AG20443 (cell line): ENCODE data around the gene SETDB2.
"Not testable (repeated sequence)": the region's sequence is repeated elsewhere in the genome, so short reads cannot be mapped to it uniquely, and the experiment has no call there.

Source experiments
- DNase-seq: peaks from one replicate; pipeline ENCODE4 v3.0.0; 2012; ENCODE audit warnings: low spot score, mixed read lengths

The SETDB2 gene

DNA sequence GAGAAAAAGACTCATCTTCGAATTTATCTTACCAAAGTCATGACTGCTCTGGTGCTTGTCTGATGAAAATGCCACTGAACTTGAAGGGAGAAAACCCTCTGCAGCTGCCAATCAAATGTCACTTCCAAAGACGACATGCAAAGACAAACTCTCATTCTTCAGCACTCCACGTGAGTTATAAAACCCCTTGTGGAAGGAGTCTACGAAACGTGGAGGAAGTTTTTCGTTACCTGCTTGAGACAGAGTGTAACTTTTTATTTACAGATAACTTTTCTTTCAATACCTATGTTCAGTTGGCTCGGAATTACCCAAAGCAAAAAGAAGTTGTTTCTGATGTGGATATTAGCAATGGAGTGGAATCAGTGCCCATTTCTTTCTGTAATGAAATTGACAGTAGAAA, 32.5 kb downstream of the SETDB2 start:
- no peak for DNase-seq

DNA sequence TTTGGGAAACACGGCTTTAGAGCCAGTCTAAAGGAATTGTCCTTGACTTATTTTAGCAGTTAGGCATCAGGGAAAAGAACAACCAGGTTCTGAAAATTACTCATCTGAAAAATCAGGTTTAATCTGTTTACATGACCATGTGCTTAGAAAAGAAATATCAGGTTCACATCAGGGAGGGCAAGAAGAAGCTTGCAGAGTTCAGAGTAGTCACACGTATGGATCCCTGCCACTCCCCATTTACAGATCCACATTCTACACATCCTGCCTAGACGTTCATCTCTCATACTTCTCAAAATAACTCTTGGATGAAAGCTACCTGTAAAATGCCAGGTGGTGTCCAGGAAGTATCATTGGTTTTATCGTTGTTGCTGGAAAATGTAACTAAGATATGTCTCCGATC, 37.7 kb downstream of the SETDB2 start:
- DNase-seq: no peak

DNA sequence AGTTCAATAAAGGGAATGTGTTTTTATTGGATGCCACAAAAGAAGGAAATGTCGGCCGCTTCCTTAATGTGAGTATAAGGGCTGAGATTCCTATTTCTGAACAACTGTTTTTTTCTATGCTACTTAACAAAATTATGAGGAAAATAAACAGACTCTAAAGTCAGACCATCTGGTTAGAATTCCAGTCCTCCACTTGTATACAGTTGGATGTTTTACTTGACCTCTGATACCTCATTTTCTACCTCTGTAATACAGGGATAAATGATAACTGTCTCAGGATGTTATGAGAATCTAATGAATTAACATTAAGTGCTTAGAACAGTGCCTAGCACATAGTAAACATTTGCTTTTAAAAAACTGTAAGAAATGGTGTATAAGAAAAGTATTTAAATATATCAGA, 44.5 kb downstream of the SETDB2 start:
- DNase-seq: no peak

DNA sequence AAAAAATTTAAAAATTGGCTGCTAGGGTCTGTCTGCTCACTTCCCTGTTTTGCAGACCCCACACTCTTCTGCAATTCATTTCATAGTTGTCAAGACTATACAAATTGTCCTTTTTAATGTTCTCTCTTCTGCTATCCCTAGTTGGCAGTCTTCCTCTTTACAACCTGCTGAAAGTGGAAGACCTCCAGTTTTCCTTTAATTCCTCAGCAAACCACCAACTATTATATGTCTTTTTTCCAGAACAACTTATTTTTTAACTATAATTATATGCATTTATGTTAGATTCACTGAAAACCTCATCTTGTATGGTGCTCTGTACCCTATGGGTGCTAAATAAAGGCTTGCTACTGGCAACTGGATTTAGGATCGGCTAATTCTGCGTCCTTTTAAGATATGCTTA, 50.6 kb downstream of the SETDB2 start:
- no peak for DNase-seq

DNA sequence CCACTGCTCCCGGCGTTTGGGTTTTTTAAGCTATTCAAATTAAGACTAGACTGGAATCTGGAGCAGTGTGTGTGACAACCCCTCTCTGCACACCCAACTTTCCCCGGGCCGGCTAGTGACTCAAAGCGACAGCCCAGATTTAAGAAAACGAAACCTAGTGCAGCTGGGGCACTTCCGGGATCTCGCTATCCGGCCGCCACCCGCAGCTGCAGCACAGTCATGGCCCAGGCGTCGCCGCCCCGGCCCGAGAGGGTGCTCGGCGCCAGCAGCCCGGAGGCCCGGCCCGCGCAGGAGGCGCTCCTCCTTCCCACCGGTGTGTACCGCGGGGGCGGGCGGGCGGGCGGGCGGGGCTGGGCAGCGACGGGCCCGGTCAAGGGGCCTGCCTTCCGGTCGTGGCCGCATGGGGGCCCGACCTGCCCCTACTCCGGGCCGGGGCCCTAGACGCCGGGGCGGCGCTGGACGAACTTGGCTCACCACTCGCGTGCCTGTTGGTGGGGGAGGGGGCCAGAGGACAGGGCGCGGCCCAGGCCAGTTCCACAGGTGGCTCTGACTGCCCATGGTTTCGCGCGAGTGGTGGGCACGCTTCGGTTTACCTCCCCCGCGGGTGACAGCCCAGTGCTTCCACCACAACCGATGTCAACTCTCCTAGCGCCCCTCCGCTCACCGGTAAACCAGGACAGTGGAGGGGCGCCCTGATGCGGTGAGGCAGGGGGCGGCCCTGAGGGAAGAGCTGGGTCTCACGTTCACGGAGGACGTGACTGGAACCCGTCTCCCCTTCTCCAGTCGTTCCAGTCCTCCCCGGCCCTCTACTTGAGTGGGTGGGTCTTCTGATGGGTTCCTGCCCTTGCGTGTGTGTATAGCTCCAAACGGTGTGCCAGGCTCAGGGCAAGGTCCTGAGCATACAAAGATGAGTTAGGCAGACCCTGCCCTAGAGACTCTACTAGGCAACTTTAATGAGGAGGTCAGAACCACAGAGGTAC, 52.0 kb downstream of the SETDB2 start, which contains the start of gene PHF11:
PHF11 (plus strand) TSS at position 171 of the 980 bp plus-strand sequence; CDS start at position 220, 49 bp downstream.
- DNase-seq: peak; percentile 86

DNA sequence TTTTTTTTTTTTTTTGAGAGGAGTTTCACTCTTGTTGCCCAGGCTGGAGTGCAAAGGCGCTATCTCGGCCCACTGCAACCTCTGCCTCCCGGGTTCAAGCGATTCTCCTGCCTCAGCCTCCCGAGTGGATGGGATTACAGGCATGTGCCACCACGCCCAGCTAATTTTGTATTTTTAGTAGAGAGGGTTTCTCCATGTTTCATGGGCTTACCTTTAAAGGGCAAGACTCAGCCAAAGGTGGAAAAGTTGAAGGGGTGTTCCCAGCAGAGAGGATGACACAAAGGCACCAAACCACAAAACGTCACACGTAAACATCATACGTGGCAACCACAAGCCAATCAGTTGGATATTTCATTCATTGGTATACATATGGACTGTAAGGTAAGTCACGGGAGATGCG, 52.8 kb downstream of the SETDB2 start:
- not testable (repeated sequence) for DNase-seq

DNA sequence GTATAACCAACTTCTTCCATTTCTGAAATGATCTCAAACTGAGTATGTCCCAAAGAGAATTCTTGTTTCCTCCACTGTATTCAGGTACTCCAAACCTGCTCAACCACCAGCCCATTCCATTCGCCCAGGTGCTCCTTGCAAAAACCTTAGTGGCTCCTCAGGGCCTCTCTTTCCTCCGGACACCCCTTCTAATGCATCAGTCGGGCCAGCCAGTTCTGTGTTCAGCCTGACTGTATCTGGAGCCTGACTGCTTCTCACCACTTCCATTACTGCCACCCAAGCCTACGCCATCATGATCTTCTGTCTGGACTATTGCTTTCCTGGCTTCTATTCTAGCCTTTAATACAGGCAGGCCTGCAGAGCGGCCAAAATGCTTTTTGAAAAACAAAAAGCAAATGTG, 53.2 kb downstream of the SETDB2 start:
- no peak for DNase-seq

DNA sequence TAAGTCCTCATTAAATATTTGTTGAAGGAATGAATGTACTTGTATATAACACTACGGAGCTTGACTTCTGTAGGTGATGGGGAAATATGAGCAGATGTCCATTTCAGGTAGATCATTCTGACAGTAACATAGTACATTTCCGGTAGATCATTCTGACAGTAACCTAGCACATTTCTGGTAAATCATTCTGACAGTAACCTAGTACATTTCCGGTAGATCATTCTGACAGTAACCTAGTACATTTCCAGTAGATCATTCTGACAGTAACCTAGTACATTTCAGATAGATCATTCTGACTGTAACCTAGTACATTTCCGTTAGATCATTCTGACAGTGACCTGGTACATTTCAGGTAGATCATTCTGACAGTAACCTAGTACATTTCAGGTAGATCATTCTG, 54.1 kb downstream of the SETDB2 start:
- no peak for DNase-seq

DNA sequence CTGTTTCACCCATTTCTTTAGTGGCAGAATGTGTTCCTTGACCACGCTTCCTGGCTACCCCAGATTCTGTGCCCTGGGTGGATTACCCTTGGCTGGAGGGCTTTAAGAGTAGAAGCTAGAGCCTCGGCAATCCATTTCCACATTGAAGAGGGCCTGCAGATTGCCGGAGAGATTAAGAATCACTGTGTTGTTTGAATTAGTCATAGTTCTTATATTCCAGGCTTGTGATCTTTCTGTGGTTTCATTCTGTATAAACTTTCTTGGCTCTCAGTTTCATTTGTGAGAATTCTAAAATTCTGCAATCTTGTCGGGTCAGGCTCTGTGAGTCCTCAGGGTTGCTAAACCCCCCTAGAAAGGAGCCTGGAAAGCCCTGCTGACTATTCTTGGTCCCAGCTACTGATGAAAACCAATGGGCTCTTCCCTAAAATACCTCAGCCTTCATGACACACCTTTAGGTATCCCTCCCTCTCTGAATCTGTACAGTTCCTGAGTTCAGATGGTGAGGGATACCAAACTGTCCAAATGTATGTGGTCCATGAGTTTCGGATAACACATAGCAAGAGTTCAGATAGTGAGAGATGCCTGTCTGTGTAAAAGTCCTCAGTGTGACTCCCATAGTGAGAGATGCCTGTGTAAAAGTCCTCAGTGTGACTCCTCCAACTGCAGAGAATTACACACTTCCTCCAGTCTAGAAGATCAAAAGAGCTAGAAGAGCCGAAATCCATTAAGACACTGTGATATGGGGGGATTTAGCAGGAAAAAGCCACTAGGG, 56.0 kb downstream of the SETDB2 start:
- peak; percentile 72 for DNase-seq

DNA sequence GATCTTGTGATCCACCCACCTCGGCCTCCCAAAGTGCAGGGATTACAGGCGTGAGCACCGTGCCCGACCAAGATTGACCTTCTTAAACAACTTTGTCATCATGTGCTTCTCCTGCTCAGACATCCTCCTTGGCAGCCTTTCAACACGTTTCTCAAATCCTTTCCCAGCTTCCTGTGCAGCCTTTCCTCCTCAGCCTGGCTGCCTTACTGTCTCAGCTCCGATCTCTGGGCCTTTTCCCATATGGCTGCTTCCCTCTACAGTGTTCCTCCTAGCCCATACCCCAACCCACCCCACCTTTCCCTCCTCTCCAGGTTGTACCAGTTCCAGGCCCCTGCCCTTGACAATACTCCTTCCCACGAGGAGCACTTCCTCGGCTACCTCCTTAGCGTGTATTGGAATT, 58.9 kb downstream of the SETDB2 start:
- peak; percentile 41 for DNase-seq

DNA sequence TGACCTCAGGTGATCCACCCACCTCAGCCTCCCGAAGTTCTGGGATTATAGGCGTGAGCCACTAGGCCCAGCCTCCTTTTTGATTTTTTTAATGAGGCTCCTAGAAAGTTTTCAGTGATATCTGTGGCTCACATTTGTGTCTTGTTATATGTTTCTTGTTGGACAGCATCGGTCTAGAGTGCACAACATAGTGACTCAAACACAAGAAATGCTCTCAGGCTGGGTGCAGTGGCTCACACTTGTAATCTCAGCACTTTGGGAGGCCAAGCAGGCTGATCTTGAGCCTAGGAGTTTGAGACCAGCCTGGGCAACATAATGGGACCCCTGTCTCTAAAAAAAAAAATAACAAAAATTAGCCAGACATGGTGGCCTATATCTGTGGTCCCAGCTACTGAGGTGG, 59.9 kb downstream of the SETDB2 start:
- peak; percentile 26 for DNase-seq

DNA sequence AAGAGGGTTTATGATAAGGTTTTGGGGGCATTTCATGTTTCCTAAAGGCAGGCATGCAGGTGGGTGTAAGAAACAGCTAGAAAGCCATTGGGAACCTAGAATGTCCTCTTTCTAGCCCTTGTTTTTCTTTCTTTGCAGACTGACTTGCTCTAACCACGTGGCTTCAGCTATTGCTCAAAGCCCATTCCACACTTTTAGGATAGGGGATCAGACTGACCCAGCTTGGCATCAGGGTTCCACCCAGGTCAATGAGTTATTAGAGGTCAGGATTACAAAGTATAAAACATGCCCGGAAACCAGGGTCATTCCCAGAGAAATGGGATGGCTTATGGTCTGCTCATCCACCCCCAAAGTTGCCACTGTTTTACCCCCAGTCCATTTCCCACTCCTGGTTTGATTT, 68.5 kb downstream of the SETDB2 start:
- DNase-seq: no peak

DNA sequence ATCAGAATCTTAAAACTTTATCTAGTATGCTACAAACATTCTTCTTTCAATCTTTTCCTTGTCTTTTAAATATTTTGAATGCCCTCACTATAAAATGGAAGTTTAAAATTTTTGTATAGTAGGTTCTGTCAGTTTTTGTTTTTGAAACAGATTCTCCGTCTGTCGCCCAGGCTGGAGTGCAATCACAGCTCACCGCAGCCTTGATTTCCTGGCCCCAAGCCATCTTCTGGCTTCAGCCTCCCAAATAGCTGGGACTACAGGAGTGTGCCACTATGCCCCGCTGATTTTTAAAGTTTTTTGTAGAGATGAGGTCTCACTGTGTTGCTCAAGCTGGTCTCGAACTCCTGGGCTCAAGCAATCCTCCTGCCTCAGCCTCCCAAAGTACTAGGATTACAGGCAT, 72.4 kb downstream of the SETDB2 start:
- no peak for DNase-seq

DNA sequence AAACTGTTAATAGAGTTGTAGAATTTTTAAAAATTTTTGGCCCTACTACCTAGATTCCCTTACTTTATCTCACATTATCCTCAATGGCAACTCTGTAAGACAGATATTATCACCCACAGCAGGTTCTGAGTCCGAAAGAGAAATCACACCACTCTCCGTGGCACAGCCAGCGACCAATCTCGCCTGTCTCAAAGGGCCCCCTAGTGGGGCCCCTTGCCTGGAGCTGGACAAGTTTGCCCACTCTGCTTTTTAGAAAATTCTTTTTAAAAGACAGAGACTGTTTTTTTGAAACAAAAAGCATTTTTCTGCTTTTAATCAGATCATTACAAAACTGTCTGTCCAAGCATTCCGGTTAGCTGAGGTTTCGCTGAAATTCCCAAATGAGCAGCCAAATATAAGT, 73.4 kb downstream of the SETDB2 start:
- peak; percentile 53 for DNase-seq

DNA sequence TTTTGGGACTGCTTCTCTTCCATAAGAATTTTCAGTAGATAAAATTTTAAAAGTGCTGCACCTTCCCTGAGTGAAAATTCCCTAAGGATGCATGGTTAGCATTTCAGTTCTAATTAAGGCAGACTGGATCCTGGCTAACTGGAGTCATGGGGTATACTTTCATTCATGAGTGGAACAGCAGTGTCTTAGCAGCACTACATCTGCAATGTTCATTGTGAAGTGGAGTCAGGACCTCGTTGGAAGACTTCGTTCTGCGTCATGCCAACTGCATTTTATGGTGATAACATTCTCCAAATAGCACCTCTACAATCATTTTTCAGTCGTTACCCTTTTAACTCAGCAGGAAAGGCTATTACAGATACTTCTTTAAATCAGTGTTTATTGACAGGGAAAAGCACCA, 77.2 kb downstream of the SETDB2 start:
- no peak for DNase-seq

DNA sequence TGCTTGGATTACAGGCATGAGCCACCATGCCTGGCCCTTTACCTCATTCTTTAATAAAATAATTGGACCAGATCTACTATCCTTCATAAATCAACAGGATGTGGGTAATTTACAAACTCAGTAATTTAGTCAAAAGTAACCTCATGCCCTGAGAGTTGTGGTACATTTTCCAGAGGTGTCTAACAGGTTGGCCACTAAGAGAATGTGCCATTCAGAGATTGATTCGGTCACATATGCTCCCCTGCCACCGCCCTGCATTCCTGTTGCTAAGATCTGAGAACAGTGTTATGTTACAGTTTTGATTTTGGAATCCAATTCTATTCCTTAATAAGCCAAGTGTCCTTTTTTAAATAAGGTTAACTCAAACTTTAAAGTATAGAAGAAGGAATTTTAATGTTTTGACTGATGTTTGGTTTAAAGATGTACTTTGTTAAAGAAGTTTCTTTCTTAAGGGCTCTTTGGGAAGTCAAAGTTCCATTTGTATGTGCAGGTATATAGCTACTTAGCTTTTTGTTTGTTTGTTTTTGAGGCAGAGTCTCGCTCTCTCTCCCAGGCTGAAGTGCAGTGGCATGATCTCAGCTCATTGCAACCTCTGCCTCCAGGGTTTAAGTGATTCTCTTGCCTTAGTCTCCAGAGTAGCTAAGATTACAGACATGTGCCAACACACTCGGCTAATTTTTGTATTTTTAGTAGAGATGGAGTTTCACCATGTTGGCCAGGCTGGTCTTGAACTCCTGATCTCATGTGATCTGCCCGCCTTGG, 80.8 kb downstream of the SETDB2 start:
- no peak for DNase-seq

DNA sequence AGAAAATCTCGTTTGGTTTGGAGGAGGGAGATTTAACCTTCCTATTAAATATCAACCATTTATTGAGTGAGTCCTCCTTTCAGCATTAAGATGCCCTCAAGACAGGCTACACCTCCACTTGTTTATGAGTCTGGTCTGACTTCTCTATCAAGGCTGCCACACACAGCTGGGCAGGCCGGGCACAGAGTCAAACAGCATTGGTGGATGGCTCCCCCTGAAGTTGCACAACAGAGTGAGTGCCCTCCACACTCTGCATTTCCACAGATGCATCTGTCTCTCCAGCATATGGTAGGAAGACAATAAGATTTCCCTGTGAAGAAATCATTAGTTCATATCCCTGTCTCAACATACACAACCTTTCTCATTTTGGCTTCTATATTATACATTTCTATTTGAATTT, 83.0 kb downstream of the SETDB2 start:
- DNase-seq: no peak

DNA sequence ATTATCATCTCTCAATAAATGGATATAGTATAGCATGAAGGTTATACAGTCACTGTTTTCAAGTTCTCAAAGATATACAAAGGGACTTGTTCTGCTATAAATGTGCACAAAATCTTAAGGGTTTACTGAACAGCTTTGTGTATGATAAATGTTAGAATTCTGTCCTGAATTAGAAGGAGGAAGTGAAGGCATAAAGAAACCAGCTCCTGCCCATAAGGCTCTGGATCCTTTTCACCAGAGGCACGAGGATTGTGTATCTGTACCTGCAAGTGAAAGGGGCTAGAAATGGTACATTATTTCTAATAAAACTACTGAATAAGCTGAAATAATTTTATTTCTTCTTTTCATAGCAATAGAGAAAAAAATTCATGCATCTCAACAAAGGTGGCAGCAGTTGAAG, 84.1 kb downstream of the SETDB2 start:
- DNase-seq: no peak

DNA sequence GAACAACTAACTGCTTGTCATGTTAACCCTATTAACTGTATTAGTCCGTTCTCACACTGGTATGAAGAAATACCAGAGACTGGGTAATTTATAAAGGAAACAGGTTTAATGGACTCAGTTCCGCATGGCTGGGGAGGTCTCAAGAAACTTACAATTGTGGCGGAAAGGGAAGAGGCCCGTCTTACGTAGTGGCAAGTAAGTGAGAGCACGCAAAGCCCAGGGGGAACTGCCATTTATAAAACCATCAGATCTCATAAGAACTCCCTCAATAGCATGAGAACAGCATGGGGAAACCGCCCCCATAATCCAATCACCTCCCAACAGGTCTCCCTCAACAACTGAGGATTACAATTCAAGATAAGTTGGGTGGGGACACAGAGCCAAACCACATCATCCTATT, 86.4 kb downstream of the SETDB2 start:
- no peak for DNase-seq

DNA sequence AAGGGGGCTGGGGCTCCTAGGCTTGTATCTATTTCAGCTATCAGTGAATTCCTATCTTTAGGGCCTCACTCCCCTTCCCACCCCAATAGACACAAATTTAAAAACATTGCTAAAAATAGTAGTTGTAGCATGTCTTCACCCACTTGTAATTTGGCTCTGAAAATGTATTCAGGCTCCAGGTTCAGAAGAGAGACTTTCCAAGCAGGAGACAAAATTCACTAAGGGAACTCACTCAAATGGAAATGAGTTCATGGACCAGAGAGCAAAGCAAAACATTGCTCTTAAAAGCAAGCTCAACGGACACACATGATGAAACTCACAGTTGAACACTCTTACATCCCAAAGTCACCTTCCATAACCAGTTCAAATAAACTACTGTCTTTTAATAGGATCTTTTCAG, 88.5 kb downstream of the SETDB2 start:
- no peak for DNase-seq

DNA sequence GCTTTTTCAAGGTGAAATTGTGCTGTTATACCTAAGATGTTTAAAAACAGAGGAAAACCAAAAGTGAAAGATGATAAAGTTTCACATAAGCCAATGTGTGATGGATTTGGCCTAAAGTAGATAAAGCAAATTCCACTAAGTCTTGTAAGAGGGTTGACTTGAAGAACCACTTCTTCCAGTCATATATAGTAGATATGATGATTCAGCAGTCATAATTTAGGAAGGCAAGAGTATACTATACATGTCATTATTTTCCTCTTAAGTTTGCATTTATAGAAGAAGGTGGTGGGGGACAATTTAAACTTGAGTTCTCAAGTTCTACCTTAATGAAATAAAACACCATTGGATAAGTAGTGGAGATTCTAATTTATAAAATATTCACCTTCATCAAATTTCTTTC, 88.9 kb downstream of the SETDB2 start:
- no peak for DNase-seq

DNA sequence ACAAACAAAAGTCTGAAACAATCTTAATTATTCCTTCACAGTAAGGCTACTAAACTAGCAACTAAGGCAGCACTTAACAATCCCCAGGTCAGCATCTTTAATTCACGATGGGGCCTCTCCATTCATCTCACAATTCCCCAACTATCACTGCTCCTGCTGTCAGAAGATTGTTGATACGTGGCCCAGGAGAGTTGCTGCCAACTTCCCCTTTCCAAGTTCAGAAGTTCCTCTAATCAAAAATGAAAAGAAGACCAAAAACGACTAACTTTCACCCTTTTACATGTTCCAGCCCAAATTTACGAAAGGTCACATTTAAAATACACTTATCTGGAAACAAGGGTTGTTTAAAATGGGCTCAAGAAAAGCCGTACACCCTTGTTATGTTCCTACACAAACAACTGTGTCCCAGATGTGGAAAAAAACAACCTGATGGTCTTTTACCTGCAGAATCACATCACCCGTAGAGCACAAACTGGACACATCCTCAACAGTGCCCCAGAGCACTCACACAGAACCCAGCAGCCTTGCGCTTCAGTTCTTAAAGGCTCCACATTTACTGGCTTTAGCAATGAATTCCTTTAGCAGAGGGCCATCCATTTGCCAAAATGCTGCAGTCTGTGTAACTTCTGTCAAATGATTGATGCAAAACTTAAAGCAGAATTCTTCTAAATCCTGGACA, 89.7 kb downstream of the SETDB2 start:
- DNase-seq: no peak
